ENCODE results near the gene NELL2.
A peak's percentile ranks its signal among the peaks of the same experiment; 100 is the strongest.

NELL2 gene

GRCh38 chr12:44720265-44720664 is 155.8 kb downstream of the NELL2 start:
- TF ChIP-seq EZH2phosphoT487 (IDR thresholded peaks at IDR 0.05; ENCODE audit: borderline replicate concordance, low read length) (no peak), CTCF (IDR thresholded peaks at IDR 0.05; ENCODE audit: low read depth, low read length, poor library complexity, severe bottlenecking) (no peak)
- no peaks in the 10 kb centered on the region for H3K9me2 ChIP-seq (replicated peaks; ENCODE audit: control insufficient read depth, low read length)
- no peaks in the 10 kb centered on the region for H3K36me3 ChIP-seq (ENCODE audit: control insufficient read depth, low read length)
- H3K4me2 ChIP-seq (ENCODE audit: low read length), result peak overlapping the region; percentile 32
- no peaks in the 10 kb centered on the region for H4K20me1 ChIP-seq (ENCODE audit: control insufficient read depth, insufficient read depth, low read depth, low read length)
- H3F3A ChIP-seq (ENCODE audit: control insufficient read depth, insufficient read depth), result no peaks in the 10 kb centered on the region
- H3K27ac ChIP-seq (ENCODE audit: low read depth, low read length), result peak overlapping the region; percentile 45
- no peak overlapping the region for H3K4me3 ChIP-seq (ENCODE audit: low read length)
- no peaks in the 10 kb centered on the region for H3K79me2 ChIP-seq (ENCODE audit: control insufficient read depth, low read length)
- peaks cover 23% of the 10 kb centered on the region for H3K4me1 ChIP-seq (ENCODE audit: control insufficient read depth, low read length)
- no peaks in the 10 kb centered on the region for H3K27me3 ChIP-seq (ENCODE audit: control insufficient read depth, low read length)
- H3K9me3 ChIP-seq (ENCODE audit: control insufficient read depth, insufficient read depth, low read length), result peaks cover 4% of the 10 kb centered on the region; the same call in 1 of the 2 replicates

GRCh38 chr12:44717612-44718011 is 158.5 kb downstream of the NELL2 start:
- TF ChIP-seq EZH2phosphoT487 (IDR thresholded peaks at IDR 0.05; ENCODE audit: borderline replicate concordance, low read length), result no peak
- no peak for TF ChIP-seq CTCF (IDR thresholded peaks at IDR 0.05; ENCODE audit: low read depth, low read length, poor library complexity, severe bottlenecking)
- H3F3A ChIP-seq (ENCODE audit: control insufficient read depth, insufficient read depth), result no peaks in the 10 kb centered on the region
- H3K4me1 ChIP-seq (ENCODE audit: control insufficient read depth, low read length), result peaks cover 23% of the 10 kb centered on the region

GRCh38 chr12:44716711-44717110 is 159.4 kb downstream of the NELL2 start:
- Histone ChIP-seq H3K4me1 (ENCODE audit: control insufficient read depth, low read length) (peaks cover 15% of the 10 kb centered on the region), H3K79me2 (ENCODE audit: control insufficient read depth, low read length) (no peaks in the 10 kb centered on the region), H3K9me2 (replicated peaks; ENCODE audit: control insufficient read depth, low read length) (no peaks in the 10 kb centered on the region), H3K4me3 (ENCODE audit: low read length) (no peak overlapping the region), H3F3A (ENCODE audit: control insufficient read depth, insufficient read depth) (no peaks in the 10 kb centered on the region), H3K27me3 (ENCODE audit: control insufficient read depth, low read length) (no peaks in the 10 kb centered on the region), H3K4me2 (ENCODE audit: low read length) (no peak overlapping the region), H3K27ac (ENCODE audit: low read depth, low read length) (no peak overlapping the region), H3K36me3 (ENCODE audit: control insufficient read depth, low read length) (no peaks in the 10 kb centered on the region), H4K20me1 (ENCODE audit: control insufficient read depth, insufficient read depth, low read depth, low read length) (no peaks in the 10 kb centered on the region), H3K9me3 (ENCODE audit: control insufficient read depth, insufficient read depth, low read length) (no peaks in the 10 kb centered on the region)
- TF ChIP-seq CTCF (IDR thresholded peaks at IDR 0.05; ENCODE audit: low read depth, low read length, poor library complexity, severe bottlenecking) (no peak), EZH2phosphoT487 (IDR thresholded peaks at IDR 0.05; ENCODE audit: borderline replicate concordance, low read length) (no peak)

More at GRCh38 chr12:44717612-44718011, 158.5 kb downstream of the NELL2 start:
- Histone ChIP-seq H3K4me3 (ENCODE audit: low read length) (no peak overlapping the region), H3K79me2 (ENCODE audit: control insufficient read depth, low read length) (no peaks in the 10 kb centered on the region), H3K4me2 (ENCODE audit: low read length) (no peak overlapping the region), H4K20me1 (ENCODE audit: control insufficient read depth, insufficient read depth, low read depth, low read length) (no peaks in the 10 kb centered on the region), H3K9me2 (replicated peaks; ENCODE audit: control insufficient read depth, low read length) (no peaks in the 10 kb centered on the region), H3K36me3 (ENCODE audit: control insufficient read depth, low read length) (no peaks in the 10 kb centered on the region), H3K27ac (ENCODE audit: low read depth, low read length) (no peak overlapping the region), H3K27me3 (ENCODE audit: control insufficient read depth, low read length) (no peaks in the 10 kb centered on the region), H3K9me3 (ENCODE audit: control insufficient read depth, insufficient read depth, low read length) (no peaks in the 10 kb centered on the region)

Measured in DOHH2 (cell line).